GM13976 (cell line): ENCODE measurements around the gene SLC25A6.
A peak's percentile ranks its signal among the peaks of the same experiment; 100 is the strongest.

ENCODE experiments used
- DNase-seq: peaks from one replicate; pipeline ENCODE4 v3.0.0; 2012; ENCODE audit warnings: low spot score
- in situ Hi-C: fragments of 300-500 bp; cut with MboI; formaldehyde crosslinking; loops from one replicate; pipeline ENCODE4 v1.12.0; 2022; ENCODE audit warnings: low sequenced_read_pairs, mixed read lengths, inconsistent platforms; ENCODE audit not compliant: unreplicated experiment
- TF ChIP-seq, protein P1 (sequence below): IDR thresholded peaks from 2 replicates; pipeline ENCODE4 v1.5.1; 2012; ENCODE audit warnings: borderline replicate concordance, mild to moderate bottlenecking; ENCODE audit not compliant: insufficient read depth; ENCODE audit errors: extremely low read depth, missing control alignments, control extremely low read depth

SLC25A6 gene

DNA sequence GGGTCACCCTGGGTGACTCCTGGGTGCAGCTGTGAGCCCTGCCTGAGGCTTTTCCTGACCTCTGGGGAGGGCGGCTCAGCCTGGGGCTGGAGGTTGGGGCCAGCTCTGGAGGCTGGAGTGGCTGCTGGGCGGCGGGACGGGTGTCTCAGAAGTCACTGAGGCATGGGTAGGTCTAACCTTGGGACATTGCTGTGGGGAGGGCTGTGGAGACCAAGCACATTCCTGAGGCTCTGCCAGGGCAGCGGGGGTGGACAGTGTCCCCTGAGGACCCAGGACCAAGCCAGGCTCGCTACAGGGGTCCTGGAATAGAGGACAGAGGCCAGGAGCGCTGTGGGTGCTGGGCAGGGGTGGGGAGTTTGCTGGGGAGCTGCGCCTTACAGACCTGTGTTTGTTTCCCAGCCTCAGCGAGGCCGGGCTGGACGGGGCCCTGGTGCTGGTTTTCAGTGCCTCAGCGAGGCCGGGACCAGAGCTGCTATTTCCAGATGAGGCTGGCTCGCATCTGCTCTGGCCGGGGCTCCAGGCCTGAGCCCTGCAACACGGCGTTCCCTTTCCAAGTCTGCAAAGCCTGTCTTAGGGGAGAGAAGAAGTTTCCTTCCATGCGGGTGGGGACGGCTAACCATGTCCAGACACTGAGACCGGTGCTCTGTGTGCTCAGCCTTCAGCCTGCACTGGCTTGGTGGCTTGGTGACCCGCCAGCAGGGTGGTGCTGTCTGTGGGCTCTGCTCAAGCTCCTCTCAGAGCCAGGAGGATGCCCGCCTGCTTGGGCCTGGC lies 3.0 kb upstream of the SLC25A6 start:
- TF ChIP-seq, protein P1, sequence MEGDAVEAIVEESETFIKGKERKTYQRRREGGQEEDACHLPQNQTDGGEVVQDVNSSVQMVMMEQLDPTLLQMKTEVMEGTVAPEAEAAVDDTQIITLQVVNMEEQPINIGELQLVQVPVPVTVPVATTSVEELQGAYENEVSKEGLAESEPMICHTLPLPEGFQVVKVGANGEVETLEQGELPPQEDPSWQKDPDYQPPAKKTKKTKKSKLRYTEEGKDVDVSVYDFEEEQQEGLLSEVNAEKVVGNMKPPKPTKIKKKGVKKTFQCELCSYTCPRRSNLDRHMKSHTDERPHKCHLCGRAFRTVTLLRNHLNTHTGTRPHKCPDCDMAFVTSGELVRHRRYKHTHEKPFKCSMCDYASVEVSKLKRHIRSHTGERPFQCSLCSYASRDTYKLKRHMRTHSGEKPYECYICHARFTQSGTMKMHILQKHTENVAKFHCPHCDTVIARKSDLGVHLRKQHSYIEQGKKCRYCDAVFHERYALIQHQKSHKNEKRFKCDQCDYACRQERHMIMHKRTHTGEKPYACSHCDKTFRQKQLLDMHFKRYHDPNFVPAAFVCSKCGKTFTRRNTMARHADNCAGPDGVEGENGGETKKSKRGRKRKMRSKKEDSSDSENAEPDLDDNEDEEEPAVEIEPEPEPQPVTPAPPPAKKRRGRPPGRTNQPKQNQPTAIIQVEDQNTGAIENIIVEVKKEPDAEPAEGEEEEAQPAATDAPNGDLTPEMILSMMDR, result no peak
- in situ Hi-C loops, result no loop called here
- DNase-seq, result no peak

DNA sequence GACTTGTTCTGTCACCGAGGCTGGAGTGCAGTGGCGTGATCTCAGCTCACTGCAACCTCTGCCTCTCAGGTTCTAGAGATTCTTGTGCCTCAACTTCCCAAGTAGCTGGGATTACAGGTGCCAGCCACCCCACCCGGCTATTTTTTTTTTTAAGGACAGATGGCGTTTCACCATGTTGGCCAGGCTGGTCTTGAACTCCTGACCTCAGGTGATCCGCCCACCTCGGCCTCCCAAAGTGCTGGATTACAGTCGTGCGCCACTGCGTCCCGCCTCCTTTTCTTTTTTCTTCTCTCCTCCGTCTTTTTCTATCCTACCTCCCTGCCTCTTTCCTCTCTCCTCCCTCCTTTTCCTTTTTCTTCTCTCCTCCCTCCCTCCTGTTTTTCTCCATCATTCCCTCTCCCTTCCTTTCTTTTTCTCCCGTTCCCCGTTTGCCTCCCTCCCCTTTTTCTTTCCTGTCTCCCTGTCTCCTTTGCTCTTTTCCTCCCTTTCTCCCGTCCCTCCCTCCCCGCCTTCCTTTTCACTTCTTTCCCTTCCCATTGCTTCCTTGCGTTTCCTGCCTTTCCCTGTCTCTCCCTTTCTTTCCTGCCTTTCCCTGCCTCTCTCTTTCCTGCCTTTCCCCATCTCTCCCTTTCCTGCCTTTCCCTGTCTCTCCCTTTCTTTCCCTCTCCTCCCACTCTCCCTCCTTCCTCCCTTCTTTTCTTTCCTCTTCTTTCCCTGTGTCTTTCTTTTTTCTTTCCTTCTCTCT lies 2.1 kb upstream of the SLC25A6 start:
- no peak for DNase-seq
- TF ChIP-seq, protein P1, result no peak

DNA sequence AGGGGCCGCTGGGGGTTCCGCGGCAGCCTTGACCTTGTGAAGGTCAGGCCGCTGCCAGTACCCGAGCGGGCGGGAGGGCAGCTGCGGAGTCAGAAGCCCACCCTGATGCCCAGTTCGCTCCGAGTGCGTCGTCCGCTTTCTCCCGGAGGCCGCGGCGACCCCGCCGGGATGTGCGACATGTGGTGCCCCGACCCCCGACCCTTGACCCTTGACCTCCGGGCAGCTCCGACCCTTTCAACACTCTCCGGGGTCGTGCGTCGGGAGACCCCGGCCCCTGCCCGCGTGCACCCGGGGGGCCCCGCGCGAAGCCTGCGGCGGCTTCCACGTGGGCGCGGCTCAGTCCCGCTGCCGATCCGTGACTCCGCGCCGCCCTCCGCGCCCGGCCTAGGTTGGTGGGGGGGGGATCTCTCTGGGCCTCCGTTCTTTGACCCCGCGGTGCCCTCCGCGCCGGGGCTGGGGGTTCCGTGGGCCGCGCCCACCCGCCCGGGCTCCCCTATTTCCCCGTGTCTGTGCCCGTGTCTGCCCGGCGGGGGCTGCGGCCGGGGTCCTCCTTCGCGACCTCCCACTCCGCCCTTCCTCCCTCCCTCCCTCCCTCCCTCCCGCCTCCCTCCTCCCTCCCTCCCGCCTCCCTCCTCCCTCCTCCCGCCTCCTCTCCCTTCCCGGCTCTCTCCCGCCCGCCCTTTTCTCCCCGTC lies 609 bp upstream of the SLC25A6 start:
- DNase-seq, result peak; percentile 79
- in situ Hi-C loops, result no loop called here

More for the DNA sequence above, 2.1 kb upstream of the SLC25A6 start:
- in situ Hi-C loops, result no loop called here

DNA sequence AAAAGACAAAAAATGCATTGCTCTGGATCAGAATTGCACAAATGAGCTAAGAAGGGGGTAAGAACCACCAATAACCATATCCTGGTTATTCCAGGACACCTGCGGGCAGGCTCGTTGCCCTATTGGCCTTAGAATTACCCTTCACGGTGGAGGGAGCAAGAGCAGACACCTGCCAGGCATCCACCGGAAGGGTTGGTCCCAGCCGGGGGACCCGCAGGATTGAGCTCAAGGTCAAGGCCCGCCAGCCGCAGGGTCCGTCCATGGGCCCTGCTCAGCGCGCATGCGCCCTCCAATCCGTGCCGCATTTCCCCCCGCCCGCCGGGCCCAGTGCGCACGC lies 575 bp downstream of the SLC25A6 start:
- in situ Hi-C loops, result no loop called here
- peak; percentile 96 for DNase-seq
- TF ChIP-seq, protein P1, result no peak

More for the DNA sequence above, 609 bp upstream of the SLC25A6 start:
- TF ChIP-seq, protein P1, result no peak

DNA sequence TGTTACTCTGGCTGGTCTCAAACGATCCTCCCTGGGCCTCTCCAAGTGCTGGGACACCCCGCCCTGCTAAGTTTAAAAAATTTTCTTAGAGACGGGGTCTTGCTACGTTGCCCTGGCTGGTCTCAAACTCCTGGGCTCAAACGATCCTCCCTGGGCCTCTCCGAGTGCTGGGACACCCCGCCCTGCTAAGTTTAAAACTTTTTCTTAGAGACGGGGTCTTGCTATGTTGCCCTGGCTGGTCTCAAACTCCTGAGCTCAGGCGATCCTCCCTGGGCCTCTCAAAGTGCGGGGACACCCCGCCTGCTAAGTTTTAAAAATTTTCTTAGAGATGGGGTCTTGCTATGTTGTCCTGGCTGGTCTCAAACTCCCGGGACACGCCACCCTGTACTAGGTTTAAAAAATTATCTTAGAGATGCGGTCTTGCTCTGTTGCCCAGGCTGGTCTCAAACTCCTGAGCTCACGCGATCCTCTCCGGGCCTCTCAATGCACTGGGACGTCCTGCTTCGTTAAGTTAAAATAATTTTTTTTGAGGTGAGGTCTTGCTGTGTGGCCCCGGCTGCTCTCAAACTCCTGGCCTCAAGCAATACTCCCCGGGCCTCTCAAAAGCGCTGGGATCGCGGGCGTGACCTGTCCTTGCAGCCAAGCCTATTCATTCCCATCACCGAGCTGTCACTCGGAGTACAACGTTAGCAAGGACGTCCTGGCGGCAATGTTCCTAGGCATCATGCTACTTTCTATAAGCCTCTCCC lies 1.1 kb downstream of the SLC25A6 start:
- no peak for DNase-seq
- TF ChIP-seq, protein P1, result no peak
- in situ Hi-C loops, result no loop called here

DNA sequence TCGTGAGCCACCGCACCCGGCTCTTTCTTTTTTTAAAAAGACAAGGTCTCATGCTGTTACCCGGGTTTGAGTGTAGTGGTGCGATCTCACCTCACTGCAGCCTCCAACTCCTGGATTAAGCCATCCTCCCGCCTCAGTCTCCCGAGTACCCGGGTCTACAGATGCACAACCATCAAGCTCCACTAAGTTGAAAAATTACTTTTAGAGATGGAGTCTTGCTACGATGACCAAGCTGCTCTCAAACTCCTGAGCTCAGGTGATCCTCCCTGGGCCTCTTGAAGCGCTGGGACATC lies 2.0 kb downstream of the SLC25A6 start:
- in situ Hi-C loops, result loop anchor here (10.0 kb wide), 1 partner anchor 135 kb away; no protein-coding TSS in a partner anchor
- DNase-seq, result no peak
- TF ChIP-seq, protein P1, result no peak
